ENCODE results near the gene FAM120C. TPM values are rescaled to one million over a fixed set of nuclear protein-coding genes. Genes with fewer than 3 reads are reported as not detected.

The FAM120C gene
- total and polyA plus RNA-seq, 2 of the 4 experiments (the other 2 are of a cell fraction), result 3.4 to 3.6 TPM

- ATAC-seq (ENCODE audit: low read depth) (no peak), DNase-seq (no peak)
- no peak overlapping the region for H3K9ac ChIP-seq (ENCODE audit: low read depth, low read length)
- H4K91ac ChIP-seq (ENCODE audit: insufficient read depth, low read depth, low read length), result no peak overlapping the region
- TF ChIP-seq USF2 (IDR thresholded peaks at IDR 0.05; ENCODE audit: low read depth, low read length), result no peak
- ChIA-PET CTCF (interaction anchor here (1.1 kb wide), 1 partner anchor 9 kb away, joined by 5 read pairs; no protein-coding TSS in a partner anchor), POLR2A (ENCODE audit: unreplicated experiment) (no interaction called here)
- dilution Hi-C loops (cut with HindIII; ENCODE audit: low sequenced_read_pairs, unreplicated experiment) (no loop called here), intact Hi-C loops (cut with micrococcal nuclease) (no loop called here), in situ Hi-C loops (cut with MboI; ENCODE audit: low sequenced_read_pairs) (no loop called here)
- no peak overlapping the region for H4K5ac ChIP-seq (ENCODE audit: low read depth, low read length)
- no peaks in the 10 kb centered on the region for H3K4me1 ChIP-seq (ENCODE audit: control insufficient read depth, insufficient read depth, low read length)
- H2BK20ac ChIP-seq (ENCODE audit: low read depth, low read length), result no peak overlapping the region
- H3K14ac ChIP-seq (replicated peaks; ENCODE audit: low read depth, low read length), result no peak overlapping the region
- no peaks in the 10 kb centered on the region for H4K20me1 ChIP-seq (ENCODE audit: insufficient read depth, low read length)
- H3K4me3 ChIP-seq (ENCODE audit: insufficient read depth, low read depth, low read length), result no peak overlapping the region
- no peak overlapping the region for H3K23ac ChIP-seq (ENCODE audit: low read depth, low read length)
- no peak overlapping the region for H3K18ac ChIP-seq (ENCODE audit: low read depth, low read length)
- no peak overlapping the region for H2BK120ac ChIP-seq (ENCODE audit: low read depth, low read length)
- no peak overlapping the region for H2AK9ac ChIP-seq (replicated peaks; ENCODE audit: low read depth, low read length, poor library complexity)
- no peak overlapping the region for H2BK5ac ChIP-seq (ENCODE audit: low read depth, low read length, poor library complexity, severe bottlenecking)
- BruUV-seq (replicated peaks), result no TSS peak
- H3K9me3 ChIP-seq (ENCODE audit: control insufficient read depth, insufficient read depth, low read length), result no peaks in the 10 kb centered on the region
- H2AK5ac ChIP-seq (ENCODE audit: low read depth, low read length), result no peak overlapping the region
- no peak overlapping the region for H3K4me2 ChIP-seq (ENCODE audit: low read depth, low read length)
- no peak overlapping the region for H2AFZ ChIP-seq (replicated peaks; ENCODE audit: low read length, poor library complexity)
- no peaks in the 10 kb centered on the region; the same call in none of the 2 replicates for H3K9me1 ChIP-seq (ENCODE audit: insufficient read depth, low read length)
- H3K27ac ChIP-seq (ENCODE audit: insufficient read depth, low read length), result no peak overlapping the region
- no peaks in the 10 kb centered on the region for H3K27me3 ChIP-seq (ENCODE audit: control insufficient read depth, insufficient read depth, low read length)
- no CpG with 5 or more reads among the region's 4 CpGs for WGBS, 2 experiments (ENCODE audit: extremely low coverage in 2 of 2, insufficient read length in 1 of 2)
- no peaks in the 10 kb centered on the region for H3K79me1 ChIP-seq (ENCODE audit: low read depth in 1 of 2, low read length in 2 of 2)
- no peak overlapping the region for H2BK15ac ChIP-seq (ENCODE audit: low read depth, low read length)
- H3K4ac ChIP-seq (ENCODE audit: low read depth, low read length), result no peak overlapping the region
- peaks cover 5% of the 10 kb centered on the region for H3K36me3 ChIP-seq (ENCODE audit: control insufficient read depth, insufficient read depth, low read length)
- H3K56ac ChIP-seq (ENCODE audit: extremely low read depth, insufficient read depth, low read length), result no peak overlapping the region
- H4K8ac ChIP-seq (ENCODE audit: low read depth in 2 of 2, low read length in 2 of 2), result no peak overlapping the region
These were observed 95.4 kb downstream of the FAM120C start for GRCh38 chrX:54087661-54088060.

All from IMR-90 (cell line).